GM19193 (cell line): ENCODE data around the gene GTF2A1L.

Experiments used
- POLR2A ChIP-seq: IDR thresholded peaks from 4 replicates; pipeline ENCODE4 v1.6.1; 2011; ENCODE audit not compliant: insufficient read depth, insufficient read length; ENCODE audit errors: extremely low read depth

Gene GTF2A1L

GRCh38 chr2:48715042-48715899 is 97.6 kb downstream of the GTF2A1L start:
- no peak for TF ChIP-seq POLR2A

DNA sequence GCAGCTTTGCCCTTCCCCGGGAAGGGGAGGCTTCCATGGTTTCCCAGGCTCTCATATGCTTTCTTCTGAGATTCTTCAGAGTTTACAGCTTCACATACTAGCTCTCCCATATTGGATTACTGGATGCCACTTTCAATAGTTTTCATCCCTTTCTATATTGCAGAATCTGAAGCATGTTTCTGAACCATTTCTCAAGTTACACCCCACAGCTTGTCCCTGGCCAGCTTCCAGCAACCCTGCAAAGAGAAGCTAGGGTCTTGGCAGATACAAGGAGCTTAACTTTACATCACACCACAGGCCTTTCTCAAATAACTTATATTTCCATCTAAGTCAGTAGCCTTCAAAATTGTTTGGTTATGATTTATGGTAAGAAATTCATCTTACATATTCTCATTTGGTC is 98.3 kb downstream of the GTF2A1L start:
- no peak for TF ChIP-seq POLR2A

DNA sequence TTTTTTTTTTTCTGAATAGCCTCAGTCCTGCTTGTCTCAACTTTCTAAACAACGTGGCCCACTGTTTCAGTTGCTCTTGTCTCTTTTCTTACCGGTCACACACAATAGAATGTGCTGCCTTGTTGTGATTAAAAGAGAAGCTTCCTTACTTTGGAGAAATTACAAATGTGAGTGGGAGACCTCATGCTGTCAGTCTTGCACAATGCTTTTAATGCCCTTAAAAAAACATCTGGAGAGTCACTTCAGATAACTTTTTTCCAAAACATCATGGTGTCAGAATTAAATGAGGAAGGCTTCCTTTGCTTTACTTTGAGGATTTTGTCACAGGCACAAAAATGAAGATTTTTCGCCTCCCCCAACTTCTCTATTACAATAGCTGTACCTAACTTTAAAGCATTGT is 100.2 kb downstream of the GTF2A1L start:
- no peak for TF ChIP-seq POLR2A

- no peak for TF ChIP-seq POLR2A
Measured at GRCh38 chr2:48719480-48720177, 102.0 kb downstream of the GTF2A1L start.

DNA sequence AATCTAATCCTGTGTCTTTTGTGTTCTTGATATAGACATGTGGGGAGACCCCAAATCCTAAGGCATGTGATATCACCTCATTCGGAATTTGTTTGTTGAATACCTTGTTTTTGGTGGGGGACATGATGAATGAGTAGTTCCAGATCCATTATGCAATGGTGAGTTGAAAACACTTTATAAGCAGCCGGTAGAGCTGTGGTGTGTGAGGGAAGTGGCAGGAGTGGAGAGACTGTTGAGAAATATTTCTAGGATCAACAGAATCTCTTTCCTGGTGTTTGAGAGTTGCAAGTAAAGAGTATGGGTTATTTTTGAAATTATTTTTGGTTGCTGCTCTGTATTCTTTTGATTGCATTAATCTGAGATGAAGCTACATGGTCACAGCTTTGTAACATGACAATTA is 103.5 kb downstream of the GTF2A1L start:
- TF ChIP-seq POLR2A: no peak

GRCh38 chr2:48722391-48722790 is 104.7 kb downstream of the GTF2A1L start:
- no peak for TF ChIP-seq POLR2A

- no peak for TF ChIP-seq POLR2A
Measured at GRCh38 chr2:48723129-48723528, 105.5 kb downstream of the GTF2A1L start.

DNA sequence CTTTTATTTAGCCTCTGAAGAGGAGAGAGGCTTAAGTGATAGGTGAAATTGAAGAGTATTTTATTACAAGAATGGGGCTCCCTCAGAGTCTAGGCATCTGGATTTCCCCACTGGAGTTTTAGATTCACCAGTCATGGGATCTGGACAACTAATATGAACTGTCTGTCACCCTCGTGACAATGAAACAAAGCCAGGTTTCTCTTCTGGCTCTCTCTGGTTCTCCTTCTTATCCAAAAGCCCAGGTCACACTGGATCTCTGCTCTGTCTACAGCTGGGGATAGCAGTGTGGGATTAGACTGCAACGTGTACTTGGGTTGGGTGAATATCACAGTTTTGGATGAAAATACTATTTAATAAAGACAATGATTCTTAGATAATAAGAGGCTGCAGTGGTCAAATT is 106.6 kb downstream of the GTF2A1L start:
- no peak for TF ChIP-seq POLR2A

DNA sequence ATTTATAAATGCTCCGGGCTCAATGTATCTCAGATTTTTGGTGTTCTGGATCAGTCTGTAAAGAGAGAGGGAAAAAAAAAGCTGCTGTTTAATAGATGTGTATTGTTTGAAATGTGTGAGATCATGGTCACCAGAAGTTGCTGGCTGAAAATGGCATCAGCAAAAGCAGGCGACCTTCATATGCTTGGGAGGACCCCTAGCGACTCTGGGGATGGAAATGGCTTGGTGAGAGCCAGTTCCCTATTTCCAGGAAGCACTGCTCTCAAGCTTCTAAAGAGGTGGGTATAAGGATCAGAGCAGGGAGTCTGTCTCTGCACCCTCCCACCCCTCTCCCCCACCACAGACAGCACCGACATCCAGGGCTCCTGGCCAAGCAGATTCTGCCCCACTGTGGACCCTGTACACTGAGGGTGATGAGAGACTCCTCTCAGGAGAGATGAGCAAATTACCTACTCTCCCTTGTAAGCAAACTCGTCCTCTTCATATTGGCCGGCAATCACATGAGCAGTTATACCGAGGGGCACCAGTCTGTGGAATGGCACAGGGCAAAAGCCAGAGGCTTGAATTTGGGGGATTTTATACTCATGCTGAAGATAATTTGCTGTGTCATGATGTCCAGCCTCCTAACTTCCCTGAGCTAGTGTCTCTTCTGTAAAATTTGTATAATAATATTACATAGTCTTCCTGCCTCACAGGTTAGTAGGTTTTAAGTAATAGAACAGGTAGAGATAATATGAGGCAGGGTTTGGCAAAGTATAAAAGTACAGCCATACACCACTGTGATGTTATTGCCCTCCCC is 108.2 kb downstream of the GTF2A1L start:
- TF ChIP-seq POLR2A: no peak

DNA sequence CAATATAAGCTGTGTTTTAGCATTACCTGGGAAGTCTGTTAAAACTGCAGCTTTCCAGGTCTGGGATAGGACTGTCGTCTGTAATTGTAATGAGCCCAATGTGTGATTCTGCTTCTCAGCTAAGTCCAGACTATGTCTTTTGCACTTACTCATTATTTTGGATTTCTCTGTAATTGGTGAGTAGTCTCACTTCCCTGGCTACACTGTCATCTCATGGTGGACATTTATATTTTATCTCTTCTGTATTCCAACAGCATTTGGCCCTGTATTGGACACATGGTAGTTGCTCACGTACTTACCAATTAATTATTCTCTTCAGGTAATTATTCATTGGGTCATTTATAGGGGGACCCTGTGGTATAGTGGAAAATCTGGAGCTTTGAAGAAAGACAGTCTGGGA is 109.9 kb downstream of the GTF2A1L start:
- TF ChIP-seq POLR2A: no peak

DNA sequence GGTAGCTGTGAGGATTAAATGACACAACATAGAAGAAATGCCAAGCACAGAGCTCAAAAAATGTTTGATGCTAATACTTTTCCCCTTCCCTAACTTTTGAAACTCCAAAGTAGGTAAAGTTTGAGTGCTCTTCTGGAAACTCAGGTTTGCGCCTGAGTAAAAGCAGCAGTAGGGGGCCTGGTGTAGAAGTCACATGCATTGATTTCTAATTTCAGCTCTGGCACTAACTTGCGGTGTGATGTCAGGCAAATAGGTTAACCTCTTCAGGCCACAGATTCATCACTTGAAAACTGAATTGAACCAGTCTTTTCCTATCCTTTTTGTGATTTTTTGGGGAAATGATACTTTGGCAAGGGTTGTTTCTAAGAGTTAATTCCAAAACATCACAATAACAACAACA is 110.6 kb downstream of the GTF2A1L start:
- no peak for TF ChIP-seq POLR2A

DNA sequence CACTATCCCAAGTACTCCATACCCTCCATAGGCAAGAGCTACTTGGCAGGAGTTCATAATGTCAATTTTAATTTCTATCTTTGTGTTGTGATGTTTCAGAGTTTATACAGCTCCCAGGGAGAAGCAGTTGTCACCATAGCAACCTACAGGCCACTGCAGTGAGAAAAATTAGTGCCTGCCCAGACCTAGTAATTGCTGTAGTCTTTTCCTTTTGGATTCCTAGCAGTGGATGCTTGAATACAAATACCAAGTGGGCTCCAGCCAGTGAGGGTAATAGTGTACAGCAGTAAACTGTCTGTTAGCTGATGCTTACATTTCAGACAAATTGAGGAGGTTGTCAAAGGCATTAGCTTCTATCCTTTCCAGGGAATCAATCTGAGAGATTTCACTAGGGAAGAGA is 111.2 kb downstream of the GTF2A1L start:
- TF ChIP-seq POLR2A: no peak
